Measurements from ENCODE around the gene PAK1. TPM values are rescaled to one million over a fixed set of nuclear protein-coding genes. Genes with fewer than 3 reads are reported as not detected.

The PAK1 gene
- total RNA-seq, 2 donors from 2014 or later: 110 to 124 TPM

DNA sequence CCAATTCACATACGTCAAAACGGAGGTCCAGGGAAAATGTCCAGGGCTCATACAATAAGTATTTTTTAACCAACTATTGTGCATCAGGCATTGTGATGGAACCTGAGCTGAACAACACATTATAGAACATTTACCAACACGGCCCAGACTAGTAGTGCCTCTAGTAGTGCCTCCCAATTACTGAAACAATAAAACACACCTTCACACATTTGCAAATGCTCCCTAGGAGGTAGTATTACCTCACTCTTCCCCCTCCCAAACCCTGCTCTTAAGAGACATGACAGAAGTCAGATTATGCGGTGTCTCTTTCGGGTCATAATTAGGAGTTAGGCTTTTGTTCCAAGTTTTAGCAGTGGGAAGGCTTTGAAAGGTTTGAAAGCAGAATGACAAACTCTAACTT, 61.1 kb downstream of the PAK1 start:
- no peak for ATAC-seq
- DNase-seq: no peak
- intact Hi-C loops (cut with DNase I, micrococcal nuclease): no loop called here

DNA sequence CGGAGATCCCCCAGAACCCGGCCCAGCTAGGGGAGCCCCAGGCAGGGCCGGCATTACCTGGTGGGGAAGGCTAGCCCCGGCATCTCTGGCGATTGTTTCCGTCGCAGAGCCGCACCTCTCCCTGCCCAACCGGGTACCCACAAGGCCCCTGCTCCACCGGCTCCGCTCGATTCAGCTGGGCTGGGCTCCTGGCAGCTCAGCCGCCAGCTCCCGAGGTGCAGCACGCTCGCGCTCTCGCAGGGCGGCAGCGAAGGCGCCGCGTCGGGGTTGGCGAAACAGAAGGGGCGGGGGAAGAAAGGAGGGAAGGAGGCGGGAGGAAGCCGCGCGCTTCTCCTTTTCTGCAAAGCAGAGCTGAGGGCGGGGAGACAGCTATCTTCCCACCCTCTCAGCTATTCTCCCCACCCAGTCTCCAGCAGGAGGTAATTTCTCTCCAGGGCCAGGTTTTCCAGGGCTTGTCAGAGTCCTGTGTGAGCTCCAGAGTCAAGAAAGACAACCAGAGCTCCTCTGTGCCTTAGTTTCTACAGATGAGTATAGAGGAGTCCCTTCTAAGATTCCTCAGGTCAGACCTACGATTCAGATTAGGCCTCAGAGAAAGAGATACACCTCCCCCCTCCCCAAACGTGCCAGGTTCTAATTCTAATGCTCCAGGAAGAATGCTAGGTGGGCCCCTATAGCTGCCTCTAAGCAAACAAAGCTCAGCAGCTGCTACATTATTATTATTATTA, 62.0 kb downstream of the PAK1 start:
- intact Hi-C loops (cut with DNase I, micrococcal nuclease): no loop called here
- DNase-seq: peak; percentile 91
- peak; percentile 89 for ATAC-seq

DNA sequence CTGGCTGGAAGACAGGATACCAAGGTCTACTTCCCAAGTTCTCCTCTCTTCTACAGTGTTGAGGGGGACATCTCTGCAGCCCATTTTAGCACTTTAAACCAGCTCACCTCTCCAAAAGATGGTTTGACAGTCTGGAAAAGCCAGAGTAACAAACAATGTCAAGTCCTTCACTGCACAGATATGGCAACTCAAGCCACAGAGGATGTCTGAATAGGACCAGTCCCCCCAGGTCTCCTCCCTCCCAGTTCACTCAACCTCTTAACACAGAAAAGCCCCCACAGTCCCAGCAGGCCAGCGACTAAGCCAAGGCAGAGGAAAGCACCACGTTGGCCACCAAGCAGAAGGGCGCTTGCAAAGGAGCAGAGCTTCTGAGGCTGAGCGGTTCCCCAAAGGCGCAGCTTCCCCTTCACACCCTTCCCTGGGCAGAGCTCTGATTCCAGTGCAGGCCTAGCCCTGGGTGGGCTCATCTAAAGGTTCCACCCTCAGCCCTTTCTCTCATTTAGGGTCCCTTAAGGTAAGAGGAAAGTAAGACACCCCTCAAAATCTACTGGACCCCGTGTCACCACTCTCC, 62.7 kb downstream of the PAK1 start:
- intact Hi-C loops (cut with DNase I, micrococcal nuclease): no loop called here
- DNase-seq (peak; percentile 41 to 46), ATAC-seq (no peak)

DNA sequence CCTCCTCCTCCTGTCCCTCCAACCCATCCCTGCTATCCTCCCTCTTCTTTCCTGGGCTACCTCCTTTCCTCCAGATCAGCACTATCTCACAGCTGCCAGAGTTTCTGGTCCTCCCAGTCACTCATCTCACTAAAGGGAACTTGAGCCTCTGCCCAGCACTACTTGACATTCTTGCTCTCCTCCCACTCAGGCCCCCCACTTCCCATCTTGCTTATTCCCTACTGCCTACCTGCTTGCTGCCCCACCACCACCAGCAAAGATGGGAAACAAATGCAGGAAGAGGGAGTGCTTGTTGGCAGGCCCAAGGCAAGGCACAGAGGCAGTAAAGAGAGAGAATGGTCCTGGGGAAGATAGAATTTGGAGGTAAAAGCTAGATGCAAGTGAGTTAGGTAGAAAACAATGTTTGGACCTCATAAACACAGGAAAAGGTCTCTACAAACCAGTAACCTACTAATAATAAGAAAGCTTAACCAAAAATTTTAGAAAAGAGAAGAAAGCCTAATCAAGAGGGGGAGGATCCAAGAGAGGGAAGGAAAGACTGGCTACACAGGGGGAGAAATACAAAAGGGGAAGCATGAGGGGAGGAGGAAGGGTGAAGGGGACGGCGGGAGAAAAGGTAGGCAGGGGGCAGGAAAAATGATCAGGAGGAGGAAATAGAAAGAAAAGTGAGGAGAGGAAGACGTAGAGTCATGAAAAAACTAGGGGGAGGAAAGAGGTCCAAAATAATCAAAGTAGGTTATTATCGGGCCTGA, 63.6 kb downstream of the PAK1 start:
- intact Hi-C loops (cut with DNase I, micrococcal nuclease): no loop called here
- ATAC-seq: no peak
- DNase-seq: no peak

DNA sequence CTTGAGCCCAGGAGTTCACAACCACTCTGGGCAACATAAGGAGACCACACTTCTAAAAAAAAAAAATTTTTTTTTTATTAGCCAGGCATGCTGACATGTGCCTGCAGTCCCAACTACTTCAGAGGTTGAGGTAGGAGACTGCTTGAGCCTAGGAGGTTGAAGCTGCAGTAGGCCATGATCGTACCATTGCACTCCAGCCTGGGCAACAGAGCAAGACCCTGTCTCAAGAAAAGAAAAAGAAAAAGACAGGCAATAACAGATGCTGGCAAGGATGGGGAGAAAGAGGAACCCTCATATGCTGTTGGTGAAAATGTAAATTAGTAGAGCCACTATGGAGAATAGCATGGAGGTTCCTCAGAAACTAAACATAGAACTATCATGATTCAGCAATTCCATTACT, 64.8 kb downstream of the PAK1 start:
- intact Hi-C loops (cut with DNase I, micrococcal nuclease): no loop called here

DNA sequence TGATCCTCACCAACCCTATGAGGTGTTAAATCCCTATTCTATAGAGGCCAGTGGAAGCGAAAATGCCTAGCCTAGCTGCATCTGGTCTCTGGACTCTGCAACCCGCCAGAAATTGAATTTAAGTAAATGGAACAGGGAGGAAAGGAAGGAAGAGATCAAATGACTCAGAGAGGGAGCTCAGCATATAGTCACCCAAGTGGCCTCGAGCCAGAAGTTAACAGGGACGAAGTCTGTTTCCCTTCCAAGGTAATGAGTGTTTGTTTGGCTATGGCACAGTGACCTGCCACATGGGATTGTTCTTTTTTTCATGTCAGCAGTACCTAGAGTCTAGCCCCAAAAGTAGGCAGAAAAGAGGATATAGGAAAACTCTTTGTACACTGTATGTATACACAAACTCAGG, 66.3 kb downstream of the PAK1 start:
- peak; percentile 74 to 80 for DNase-seq
- ATAC-seq: peak; percentile 75
- intact Hi-C loops (cut with DNase I, micrococcal nuclease): no loop called here

More for the DNA sequence above, 64.8 kb downstream of the PAK1 start:
- ATAC-seq (no peak), DNase-seq (no peak)

DNA sequence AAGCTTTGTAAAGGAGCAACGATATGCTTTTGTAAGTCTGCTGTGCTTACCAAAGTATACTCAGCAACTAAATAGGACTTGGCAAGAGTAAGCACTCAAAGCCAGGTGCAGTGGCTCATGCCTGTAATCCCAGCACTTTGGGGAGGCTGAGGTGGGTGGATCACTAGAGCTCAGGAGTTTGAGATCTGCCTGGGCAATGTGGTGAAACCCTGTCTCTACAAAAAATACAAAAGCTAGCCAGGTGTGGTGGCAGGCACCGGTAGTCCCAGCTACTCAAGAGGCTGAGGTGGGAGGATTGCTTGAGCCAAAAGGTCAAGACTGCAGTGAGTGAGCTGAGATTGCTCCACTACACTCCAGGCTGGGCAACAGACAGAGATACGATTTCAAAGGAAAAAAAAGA, 67.5 kb downstream of the PAK1 start:
- DNase-seq: no peak
- intact Hi-C loops (cut with DNase I, micrococcal nuclease): no loop called here
- ATAC-seq: no peak

DNA sequence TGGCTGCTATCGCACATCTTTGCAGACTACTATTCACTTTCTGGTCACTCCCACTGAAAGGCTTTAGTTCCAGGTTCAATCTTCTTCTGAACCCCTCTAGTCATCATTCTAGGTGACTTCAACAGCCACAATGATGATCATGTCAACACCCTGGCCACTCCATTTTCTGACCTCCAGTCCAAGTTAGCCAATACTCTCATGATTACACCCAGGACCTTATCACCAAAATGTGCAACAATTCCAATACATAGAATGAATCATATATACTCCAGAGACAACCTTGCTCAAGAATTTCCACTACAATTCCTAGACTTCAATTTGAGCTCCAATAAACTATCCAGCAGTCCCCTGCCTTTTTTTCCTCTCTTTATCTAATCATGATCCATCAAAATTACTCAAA, 70.7 kb downstream of the PAK1 start:
- ATAC-seq (no peak), DNase-seq (no peak)
- intact Hi-C loops (cut with DNase I, micrococcal nuclease): no loop called here

DNA sequence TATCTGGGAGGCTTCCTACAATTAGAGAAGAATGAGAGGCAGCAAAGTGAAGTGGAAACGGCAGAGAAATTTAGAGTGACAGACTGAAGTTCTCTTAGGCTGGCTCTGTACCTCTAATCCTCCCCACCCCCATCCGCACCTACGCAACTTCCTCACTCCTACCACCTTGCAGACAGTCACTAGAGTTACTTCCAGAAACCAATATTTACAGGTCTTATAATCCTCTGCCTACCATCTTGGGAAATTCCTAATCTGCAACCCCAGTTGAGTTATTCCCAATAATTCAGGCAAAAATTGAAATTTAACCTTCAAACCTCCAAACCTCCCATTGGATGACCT, 71.7 kb downstream of the PAK1 start:
- ATAC-seq (no peak), DNase-seq (no peak)
- intact Hi-C loops (cut with DNase I, micrococcal nuclease): no loop called here

DNA sequence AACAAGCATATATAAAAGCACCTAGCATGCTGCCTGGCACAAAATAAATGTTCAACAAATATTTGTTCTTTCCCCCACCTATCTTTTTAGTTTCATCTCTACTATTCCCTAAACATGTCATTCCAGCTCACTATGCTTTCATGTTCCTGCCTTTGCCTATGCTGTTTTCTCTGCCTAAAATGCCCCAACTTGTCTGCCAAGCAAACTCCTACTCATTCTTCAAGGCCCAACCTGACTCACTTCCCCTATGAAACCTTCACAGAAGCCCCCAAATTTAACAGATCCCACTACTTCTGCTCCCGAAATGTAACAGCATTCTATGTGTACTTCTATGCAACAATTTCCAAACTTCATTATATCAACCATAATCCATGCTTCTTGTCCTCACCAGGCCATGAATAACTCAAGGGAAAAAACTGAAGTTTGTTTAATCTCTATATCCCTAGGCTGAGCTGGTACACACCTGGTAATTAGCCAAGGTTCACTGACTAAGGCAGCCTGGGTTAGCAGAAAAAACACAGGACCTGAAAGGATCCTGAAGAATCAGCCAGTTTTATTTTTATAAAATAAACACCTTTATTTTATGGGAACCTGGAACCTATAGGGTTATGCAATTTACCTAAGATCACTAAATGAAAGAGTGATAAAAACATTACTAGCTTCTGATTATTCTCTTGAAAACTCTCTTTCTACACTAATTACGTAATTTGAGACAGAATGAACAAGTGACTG, 72.2 kb downstream of the PAK1 start:
- DNase-seq: no peak
- intact Hi-C loops (cut with DNase I, micrococcal nuclease): no loop called here
- ATAC-seq: peak; percentile 27

DNA sequence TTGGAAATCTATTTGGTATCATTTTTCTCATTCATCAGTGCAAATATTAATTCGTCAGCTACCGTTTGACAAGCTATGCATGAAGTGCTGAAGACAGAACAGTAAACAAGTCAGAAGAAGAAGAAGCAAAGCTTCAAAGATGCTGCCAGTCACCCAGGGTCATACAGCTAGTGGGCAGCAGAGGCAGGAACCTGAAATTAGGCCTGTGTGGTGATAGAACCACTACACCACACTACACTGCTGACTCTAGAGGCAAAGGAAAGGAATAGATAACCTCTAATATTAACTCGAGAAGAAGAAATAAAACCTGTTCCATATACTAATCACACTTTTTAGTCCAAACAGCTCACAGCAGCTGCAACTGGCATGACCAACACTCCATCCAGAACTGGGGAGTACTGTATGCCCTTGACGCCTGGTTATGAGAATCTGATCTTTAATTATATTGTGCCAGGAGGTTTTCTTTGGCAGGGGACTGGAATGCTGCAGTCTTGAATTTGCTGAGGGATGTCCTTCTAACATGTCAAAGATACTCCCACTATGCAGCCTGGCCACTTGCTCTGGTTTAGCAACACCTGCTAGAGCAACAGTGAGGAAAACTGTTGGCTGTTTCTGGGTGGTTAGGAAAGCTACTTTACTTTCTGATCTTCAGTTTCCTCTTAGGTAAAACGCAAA, 73.0 kb downstream of the PAK1 start:
- DNase-seq: no peak
- ATAC-seq: peak; percentile 22
- intact Hi-C loops (cut with DNase I, micrococcal nuclease): no loop called here

DNA sequence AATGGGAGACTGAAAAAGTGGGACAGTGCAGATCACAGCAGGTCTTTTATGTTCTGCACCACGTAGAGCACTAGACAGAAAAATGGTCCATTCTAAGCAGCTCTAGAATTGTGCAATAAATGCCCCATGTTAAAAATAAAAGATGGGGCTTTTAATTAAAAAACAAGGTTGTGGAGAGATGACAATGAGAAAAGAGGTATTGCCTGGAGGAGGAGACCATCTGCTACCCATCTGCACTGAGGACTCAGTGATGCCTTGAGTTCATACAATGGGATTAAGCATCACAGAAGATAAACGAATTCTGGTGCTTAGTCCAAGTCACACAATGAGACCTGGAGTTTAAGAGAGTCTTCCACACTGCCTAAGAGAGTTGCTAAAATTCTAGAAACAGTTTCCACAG, 73.6 kb downstream of the PAK1 start:
- DNase-seq (no peak), ATAC-seq (no peak)
- intact Hi-C loops (cut with DNase I, micrococcal nuclease): no loop called here

DNA sequence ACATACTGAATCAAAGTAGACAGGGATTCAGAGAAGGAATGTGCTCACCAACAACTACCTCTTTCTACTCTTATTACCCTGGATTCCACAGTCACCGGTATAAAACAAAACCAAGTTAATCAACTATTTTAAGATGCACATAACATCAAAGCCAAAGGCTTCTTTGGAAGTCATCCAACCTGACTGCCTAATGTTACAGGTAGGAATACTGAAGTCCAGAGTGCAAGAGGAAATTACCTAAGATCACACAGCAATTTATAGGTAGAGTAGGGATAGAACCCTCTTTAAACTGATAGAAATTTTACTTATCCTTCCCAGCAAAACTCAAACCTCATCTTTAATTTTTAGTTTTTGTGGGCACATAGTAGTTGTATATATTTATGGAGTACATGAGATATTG, 76.3 kb downstream of the PAK1 start:
- intact Hi-C loops (cut with DNase I, micrococcal nuclease): no loop called here
- peak; percentile 58 for ATAC-seq

DNA sequence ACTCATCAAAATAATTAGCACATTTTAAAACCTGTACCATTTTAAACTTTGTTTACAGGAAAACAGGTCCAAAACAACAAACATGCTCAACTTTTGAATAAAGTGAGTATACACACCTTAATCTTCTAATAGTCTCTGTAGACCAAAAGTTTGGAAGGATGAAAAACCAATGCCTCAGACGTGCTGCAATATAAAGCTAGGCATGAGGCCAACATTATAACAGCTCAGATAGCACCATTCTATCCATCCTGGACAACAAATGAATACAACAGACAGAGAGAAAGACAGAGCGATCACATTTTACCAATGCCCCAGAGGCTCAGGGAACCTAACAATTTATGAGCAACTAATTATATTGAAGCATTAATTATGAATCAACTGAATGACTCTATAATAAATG, 77.0 kb downstream of the PAK1 start:
- peak; percentile 41 for ATAC-seq

More for the DNA sequence above, 76.3 kb downstream of the PAK1 start:
- DNase-seq: no peak

DNA sequence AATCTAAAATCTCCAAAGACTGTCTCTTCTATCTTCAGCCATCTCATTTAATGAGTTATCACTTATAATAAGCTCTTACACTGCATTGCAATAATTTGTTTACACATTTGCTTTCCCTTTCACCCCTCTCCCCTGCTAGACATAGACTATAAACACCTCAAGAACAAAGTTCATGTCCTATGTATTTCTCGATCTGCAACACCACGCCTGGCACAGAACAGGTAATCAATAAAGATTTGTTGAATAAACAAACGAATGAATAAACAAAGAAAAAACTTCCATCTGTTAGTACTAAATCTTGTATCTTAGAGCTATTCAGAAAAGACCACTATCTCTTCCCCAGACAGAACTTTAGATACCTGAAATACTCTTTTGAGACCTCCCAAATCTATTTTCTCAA, 77.6 kb downstream of the PAK1 start:
- intact Hi-C loops (cut with DNase I, micrococcal nuclease): no loop called here
- DNase-seq: no peak
- peak; percentile 31 for ATAC-seq

More for the DNA sequence above, 77.0 kb downstream of the PAK1 start:
- DNase-seq: no peak
- intact Hi-C loops (cut with DNase I, micrococcal nuclease): no loop called here

DNA sequence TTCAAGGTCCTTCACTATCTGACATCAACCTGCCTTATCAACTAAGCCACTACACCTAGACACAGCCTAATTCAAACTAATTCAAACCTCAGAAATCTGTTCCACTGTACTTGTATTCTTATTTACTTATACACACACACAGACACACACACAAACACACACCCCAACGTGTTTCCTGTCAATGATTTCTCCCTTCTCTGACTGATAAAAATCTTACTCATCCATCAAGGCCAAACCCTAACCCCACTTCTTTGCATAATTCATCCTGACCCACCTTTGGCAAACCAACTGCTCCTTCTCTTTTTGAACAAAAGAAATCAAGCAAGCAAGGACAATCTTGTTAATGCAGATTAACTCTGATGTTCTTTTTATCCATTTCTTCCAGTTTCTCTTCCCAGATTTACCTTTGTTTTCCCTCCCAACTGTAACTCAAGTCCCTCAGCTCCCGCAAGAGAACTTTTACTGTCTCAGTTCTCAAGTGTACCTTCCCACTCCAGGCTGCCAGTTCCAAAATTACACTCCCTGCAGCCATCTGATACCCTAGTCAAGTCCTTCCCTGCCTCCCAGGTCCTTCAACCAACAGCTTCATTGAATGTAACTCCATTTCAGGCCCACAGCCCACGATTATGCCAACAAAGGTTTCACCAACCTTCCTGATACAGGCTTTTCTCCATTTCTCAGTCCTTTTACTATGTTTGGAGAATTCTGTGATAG, 78.3 kb downstream of the PAK1 start:
- intact Hi-C loops (cut with DNase I, micrococcal nuclease): no loop called here
- ATAC-seq: peak; percentile 46
- no peak for DNase-seq

DNA sequence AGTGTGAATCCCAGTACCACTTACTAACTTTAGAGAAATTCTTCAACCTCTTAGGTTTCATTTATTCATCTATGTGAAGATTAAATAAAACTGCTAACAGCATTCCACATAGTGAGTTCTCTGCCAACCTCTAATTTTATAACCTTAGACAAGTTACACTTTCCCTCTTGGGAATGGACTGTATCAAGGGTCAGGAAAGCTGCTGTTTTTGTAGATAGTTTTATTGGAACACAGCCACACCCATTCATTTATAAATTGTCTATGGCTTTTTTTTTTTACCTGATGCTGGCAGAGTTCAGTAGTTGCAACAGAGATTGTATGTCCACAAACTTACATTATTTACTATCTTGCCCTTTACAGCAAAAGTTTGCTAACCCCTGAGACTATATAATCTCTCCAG, 81.1 kb downstream of the PAK1 start:
- intact Hi-C loops (cut with DNase I, micrococcal nuclease): no loop called here
- ATAC-seq (peak; percentile 85), DNase-seq (no peak)

DNA sequence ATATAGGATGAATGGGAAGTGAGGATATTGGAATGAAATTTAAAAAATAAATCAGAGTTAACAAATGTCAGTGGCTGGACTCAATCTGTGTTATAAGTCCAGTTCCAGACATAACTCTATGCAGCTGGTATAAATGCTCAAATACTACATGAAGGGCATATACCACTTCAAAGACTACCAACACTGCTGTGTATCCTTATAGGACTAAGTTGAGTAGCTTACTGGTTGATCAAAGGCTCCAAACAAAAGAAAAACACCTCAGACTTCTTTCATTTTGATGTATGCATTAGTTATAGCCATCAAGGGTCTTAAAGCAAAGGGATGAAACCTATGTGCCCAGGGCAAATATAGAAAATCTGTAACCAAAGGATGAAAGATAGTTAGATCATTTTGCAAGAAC, 86.2 kb downstream of the PAK1 start:
- ATAC-seq: no peak
- DNase-seq: no peak
- intact Hi-C loops (cut with DNase I, micrococcal nuclease): no loop called here

DNA sequence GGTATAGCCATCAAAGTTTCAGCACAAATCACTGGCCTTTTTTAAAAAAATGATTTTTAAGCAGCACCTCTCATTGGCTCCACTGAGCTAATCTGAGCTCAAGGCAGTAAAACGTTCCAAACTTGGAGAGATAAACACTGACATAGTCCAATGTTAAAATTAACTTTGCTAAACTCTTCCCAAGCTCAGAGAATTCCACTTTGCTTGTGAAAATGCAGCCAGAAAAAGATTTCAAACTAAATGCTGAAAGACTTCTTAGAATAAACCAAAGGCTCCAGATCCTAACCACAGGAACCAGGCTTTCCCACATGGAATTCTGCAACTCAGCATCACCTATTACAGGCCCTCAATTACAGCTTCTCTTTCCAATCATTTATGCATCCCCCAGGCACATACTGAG, 87.7 kb downstream of the PAK1 start:
- ATAC-seq (no peak), DNase-seq (no peak)
- intact Hi-C loops (cut with DNase I, micrococcal nuclease): no loop called here

Measured in left colon (tissue), 2 donors.